CD4-positive, alpha-beta T cell treated with Interleukin-2 at 100 ng/mL for 4 hours (primary cell): ENCODE results near the gene MTHFD1L.

Experiments used
- DNase-seq: peaks from one replicate; pipeline ENCODE4 v3.0.0-alpha.2; 2020; ENCODE audit warnings: low spot score

The MTHFD1L gene

DNA sequence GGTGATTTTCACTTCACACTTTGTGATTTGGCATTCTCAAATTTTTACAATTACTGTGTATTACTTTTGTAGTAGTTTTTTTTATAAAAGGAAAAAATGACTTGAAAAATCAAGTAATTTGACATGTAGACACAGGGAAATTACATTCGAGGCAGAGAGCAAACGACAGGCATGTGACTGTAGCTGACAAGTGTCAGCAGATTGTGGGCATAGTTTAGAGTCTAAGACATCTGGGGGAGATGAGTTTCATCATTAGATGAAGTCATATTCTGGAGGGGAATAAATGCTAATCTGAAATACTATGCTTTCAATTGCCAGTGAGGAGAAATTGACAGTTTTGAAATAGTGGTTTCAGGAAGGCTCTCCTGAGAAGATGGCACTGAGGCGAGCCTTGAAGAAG lies 126.0 kb downstream of the MTHFD1L start:
- no peak for DNase-seq

DNA sequence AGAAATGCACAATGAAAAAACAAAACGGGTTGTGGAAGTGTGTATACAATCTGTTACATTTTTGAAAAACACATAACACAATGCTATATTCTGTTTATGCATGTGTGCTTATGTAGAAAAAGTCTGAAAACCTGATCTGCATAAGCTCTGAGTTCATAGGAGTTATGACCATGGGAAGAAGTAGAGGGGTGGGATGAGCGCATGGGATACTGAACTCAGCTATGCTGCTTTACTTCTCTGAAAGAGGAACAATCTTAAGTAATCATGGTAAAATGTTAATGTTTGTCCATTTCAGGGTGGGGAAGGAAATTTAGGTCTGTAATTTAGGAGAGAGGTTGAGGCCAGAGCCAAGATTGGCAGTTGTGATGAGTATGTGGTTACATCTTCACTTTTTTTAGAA lies 126.8 kb downstream of the MTHFD1L start:
- DNase-seq, result no peak

DNA sequence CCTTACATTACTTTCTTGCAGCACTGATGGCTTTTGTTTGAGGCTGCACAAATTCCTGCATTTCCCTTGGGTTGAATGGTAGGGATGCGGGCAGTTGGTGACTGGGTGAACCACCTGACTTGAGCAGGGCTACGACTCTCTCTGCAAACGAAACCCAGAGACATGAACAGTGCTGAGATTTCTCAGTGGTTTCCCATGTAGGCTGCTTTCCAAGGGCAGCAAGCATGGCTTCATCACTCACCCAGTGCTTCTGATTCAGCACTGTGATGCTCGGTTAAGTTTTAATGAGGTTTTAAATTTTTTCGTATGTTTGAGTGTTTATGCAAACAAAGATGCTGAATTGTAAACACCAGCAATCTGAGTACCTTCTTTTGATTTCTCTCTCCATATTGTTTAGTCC lies 127.2 kb downstream of the MTHFD1L start:
- DNase-seq, result no peak

DNA sequence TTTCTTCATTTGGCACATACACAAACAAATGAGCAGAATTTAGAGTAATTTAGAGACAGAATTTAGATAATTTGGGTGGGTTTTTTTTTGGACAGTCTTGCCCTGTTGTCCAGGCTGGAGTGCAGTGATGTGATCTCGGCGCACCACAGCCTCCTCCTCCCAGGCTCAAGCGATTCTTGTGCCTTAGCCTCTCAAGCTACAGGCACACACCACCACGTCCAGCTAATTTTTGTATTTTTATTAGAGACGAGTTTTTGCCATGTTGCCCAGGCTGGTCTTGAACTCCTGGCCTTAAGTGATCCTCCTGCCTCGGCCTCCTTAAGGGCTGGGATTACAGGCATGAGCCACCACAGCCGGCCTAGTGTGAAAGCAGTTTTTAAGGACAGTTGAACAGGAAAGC lies 127.8 kb downstream of the MTHFD1L start:
- DNase-seq, result no peak

DNA sequence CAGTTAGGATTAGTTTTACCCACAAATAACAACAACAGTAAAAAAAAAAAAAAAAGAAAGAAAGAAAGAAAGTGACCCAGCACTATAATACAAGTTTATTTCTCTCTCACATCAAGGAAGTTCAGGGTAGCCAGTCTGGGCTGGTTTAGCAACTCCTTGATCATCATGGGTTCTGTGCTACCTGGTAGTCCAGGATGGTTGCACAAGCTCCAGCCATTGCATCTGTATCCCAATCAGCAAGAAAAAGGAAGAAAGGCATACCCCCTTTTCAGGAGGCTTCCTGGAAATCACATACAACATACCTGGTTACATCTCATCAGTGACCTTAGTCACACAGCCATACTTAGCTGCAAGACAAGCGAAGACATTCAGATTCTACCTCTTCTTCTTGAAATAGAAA lies 128.5 kb downstream of the MTHFD1L start:
- no peak for DNase-seq

DNA sequence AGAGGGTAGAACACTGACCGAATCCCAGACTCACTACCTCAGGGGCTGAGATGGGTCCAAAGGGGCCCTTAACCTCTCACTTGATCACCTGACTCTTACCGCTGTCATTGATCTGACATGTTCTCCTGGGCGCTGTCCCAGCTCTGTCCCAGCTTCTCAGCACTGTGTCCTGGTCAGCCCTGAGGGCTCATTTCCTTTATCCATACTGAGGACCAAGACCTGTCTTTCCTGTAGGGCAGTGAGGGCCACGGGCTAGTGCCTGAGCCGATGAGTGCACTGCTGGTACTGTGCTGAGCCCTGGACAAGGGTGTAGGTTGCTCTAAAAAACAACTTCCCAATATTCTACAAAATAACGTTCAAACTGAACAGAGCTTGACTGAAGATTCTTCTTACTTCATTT lies 131.5 kb downstream of the MTHFD1L start:
- DNase-seq, result no peak

DNA sequence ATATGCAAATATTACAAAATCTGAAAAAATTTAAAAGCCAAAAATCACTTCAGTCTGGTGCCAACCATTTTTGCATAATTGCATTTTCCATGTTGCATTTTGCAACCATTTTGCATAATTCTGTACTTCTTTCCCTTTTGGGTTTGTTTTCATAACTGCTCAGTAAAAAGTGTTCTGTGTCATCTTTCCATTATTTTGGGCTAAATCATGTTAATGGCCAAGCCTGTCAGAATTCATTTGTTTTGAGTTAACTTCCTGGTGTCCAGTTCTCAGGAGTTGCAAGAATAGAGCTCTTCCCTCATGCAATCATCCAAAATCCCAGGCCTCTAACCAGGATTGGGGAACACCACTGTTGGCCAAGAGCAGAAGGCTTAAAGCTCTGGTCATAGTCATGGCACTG lies 133.6 kb downstream of the MTHFD1L start:
- DNase-seq, result no peak

DNA sequence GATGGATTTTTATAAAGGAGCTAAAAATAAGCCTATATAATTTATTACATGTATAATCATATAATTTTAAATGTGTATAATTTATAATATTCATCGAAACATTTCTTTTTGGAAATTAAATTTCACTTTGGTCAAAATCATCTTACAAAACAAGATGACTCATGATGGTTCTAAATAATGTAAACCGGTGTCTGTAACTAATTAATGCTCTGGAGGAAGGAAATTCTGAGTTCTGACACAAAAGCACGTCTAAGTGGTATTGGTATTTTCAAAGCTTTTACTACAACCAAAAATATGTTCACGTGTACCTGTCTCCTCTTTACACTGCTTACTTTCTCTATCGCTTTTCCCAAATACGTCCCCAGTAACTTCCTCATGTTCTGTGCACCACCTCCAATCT lies 134.1 kb downstream of the MTHFD1L start:
- DNase-seq, result no peak

DNA sequence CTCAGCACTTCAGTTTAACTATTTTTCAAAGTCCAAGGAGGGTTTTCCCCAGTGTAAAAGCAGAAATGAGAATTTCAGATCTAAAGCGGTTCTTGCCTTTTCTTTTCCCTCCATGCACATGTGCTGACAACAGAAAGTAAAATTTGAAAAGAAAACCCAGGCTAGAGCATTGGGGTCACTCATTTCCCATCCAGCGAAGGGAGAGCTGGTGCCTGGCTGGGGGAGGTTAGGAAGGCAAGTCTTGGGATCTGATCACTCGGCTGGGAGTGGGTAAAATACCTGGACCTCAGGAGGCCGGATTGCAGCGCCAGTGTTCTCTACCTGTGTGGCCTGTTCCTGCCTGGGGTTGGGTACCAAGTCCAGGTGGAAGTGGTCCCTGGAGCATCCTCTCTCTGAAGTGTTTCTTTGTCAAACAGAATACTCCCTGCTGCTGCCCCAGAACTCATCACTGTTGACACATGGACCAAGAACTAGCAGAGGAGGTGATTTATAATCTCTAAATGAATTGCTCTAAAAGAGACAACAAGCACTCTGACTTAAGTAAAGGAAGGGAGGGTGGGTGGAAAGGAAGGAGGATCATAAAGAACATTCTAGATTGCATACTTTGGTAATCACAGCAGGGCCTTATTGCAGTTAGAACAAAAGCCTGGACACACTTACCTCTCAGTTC lies 136.0 kb downstream of the MTHFD1L start:
- DNase-seq, result no peak

DNA sequence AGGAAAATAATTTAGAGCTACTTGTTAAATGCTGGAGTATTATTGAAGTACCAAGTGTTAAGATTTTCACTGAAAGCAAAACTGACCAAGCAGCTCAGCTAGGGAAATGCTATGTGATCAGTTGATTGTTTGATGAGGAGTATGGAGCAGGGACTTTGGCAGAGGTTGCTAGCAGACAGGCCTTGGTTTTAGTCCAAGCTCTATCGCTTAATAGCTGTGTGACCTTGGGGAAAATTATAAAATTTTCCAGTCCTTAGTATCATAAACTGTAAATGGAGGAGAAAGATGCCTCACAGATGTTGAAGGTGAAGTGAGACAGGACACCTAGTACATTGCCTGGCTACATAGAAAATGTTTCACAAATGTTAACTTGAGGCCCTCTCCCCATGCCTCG lies 136.6 kb downstream of the MTHFD1L start:
- DNase-seq, result no peak

DNA sequence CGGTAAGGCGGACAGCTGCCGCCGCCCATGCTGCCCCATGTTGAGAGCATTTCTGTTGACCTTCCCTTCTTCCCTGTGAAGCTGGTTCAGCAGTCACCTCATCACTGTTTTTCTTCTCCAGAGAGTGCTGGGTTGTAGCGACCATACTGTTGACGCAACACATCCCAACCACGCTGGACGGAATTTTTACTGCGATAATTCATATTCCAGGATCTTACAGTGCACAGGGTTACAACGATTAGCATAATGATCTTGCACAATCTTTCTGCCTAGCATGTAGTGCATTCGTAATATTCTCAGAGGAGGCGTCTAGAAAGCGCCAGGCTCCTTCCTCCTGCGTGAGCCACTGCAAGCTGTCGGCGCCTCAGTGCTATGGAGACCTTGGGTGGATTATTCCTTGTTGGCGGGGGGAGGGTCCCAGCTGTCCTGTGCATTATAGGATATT lies 137.0 kb downstream of the MTHFD1L start:
- DNase-seq, result no peak

DNA sequence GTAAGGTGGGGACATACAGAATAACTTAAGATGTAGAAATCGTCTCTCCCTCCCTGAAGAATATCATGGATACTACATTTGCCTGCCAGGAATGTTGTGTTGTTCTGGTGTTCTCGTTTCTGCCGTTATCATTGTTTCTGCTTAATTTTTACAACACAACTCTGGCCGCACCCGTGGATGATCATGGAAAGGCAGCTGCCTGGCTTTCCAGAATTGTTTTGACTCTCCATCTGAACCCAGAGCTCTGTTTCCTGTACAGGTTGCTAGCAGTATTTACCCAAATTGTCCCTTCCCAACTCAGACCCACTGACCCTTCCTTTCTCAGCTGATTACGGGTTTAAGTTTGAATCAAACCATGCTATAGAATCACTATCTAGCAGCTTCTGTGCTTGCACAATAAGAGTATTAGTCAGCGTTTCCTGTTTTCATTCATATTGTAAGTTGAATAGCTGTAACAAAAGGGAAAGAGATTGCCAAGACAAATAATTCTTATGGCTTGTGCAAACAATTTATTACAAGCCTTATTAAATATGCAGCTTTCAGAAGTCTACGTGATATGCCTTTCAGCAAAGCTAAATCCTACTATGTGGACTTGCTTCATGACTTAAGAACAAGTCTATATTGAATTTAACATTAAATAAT lies 139.0 kb downstream of the MTHFD1L start:
- DNase-seq, result peak; percentile 5

DNA sequence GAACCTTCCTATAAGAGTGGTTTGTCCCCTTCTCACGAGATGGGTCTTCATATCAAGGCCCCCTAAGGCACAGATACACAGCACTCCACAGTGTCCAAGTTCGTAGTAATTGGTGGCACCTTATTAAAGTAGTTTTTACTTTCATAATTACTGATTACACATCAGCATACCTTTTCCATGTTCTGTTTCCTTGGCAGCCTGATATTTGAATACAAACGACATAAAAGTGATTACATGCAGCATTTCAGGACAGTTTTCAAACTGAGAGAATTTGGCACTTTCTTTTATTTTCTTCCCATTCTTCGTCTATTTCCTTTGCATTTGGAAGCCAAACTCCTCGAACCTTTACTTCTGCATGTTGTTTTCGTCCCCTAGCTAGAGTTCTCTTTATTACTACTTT lies 139.7 kb downstream of the MTHFD1L start:
- no peak for DNase-seq

DNA sequence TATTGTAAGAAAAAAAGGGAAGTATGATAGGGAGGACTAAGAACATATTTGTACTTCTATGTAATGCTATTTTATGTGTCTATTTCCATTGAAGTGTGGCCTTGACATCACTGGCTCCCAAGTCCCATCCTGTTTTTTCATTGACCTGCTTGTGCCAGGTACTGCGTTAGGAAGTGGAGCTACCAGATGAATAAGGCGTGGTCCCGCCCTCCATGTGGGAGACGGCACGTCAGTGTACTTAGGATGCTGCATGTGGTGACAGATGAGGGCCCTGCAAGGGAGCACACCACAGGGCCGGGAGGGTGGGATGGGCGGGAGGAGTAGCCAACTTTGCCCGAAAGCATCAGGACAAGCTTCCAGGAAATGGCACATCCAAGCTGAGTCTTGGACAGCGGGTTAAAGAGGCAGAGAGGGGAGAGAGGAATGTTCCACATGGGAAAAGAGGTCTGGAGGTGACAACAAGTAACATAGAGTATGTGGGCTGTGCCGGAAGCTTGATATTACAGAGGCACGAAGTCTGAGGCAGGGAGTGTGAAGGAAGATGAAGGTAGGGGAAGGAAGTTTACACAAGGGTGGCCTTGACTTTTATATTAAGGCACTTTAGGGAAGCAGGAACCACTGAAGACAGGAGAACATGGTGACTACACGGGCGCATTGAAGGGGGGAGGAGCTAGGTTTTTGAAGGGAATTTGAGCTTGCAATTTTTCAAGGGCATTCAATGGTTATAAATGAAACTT lies 140.6 kb downstream of the MTHFD1L start:
- no peak for DNase-seq

DNA sequence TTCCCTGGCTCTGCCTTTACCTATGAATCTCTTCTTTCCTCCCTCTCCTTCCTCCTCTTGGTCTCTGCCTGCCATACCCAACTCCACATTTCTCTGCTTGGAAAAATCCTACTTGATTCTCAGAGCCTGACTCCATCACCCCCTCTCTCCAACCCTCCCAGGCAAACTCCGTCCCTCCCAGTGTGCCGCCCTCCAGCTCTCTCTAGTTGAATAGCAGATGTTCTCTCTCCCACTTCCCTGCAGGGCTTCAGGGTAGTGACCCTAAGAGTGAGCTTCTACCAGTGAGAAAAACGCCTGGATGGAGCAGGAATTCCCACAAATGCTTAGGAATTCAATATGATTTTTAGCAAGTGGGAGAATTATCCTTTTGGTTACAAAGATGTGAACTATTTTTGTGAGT lies 141.6 kb downstream of the MTHFD1L start:
- no peak for DNase-seq

DNA sequence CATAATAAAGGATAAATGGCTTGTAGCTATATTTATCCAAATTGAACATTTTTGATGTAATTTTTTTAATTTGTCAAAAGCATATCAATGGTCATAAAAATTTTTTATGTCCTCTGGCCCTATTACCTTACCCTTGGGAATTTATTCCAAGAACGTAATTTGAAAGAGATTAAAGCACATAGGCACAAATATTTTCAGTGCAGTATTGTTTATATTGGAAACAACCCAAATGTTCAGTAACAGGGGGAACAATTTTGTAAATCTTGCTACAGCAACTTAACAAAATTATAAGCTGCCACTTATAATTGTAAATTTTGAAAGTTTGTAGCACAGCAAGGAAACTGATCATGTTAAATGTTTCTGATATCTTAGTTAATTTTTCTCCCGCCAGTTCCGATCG lies 142.4 kb downstream of the MTHFD1L start:
- no peak for DNase-seq

DNA sequence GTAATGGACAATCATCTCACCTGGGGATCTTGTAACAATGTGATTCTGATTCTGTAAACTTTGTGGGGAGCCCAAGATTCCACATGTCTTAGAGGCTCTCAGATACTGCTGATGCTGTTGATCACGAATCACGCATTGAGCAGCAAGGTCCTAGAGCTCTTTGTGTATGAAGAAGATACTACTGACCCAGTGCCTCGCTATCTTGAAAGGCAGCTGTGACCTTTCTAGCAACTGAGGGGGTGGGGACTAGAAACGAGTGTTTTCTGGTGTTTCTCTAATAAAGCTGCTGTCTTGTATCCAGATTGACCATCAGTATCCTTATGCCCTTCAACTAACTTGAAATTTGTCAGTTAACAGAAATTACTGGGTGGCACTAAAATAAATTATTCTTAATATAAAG lies 142.9 kb downstream of the MTHFD1L start:
- DNase-seq, result no peak

DNA sequence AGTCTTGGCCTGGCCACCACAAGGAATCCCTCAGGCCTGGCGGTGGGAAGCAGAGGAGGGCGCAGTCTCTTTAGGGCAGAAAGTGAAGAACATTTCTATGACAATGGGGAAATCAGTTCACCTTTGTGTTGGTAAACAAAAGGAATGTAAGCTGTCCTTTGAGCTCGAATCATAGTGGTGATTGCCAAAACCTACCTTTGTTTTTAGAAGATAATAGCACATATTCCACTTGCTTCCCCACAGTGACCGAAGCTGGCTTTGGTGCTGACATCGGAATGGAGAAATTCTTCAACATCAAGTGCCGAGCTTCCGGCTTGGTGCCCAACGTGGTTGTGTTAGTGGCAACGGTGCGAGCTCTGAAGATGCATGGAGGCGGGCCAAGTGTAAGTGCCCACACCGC lies 144.1 kb downstream of the MTHFD1L start:
- no peak for DNase-seq

DNA sequence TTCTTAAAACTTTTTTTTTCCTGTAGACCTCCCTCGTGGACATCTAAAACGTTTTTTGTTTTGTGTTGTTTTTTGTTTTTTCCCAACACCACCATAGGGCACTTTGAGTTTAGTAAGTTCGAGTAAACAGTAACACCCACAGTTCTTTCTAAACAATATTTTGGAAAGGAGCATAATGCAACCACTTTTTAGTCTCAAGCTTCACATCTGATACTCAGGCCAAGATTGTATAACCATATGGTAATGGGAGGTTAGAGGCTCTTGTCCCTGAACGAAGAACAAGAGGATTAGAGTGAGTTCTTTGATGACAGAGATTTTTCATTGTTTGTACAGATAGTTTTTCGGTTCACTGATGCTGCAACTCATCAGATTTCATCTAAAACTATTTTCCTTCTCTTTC lies 144.6 kb downstream of the MTHFD1L start:
- no peak for DNase-seq

DNA sequence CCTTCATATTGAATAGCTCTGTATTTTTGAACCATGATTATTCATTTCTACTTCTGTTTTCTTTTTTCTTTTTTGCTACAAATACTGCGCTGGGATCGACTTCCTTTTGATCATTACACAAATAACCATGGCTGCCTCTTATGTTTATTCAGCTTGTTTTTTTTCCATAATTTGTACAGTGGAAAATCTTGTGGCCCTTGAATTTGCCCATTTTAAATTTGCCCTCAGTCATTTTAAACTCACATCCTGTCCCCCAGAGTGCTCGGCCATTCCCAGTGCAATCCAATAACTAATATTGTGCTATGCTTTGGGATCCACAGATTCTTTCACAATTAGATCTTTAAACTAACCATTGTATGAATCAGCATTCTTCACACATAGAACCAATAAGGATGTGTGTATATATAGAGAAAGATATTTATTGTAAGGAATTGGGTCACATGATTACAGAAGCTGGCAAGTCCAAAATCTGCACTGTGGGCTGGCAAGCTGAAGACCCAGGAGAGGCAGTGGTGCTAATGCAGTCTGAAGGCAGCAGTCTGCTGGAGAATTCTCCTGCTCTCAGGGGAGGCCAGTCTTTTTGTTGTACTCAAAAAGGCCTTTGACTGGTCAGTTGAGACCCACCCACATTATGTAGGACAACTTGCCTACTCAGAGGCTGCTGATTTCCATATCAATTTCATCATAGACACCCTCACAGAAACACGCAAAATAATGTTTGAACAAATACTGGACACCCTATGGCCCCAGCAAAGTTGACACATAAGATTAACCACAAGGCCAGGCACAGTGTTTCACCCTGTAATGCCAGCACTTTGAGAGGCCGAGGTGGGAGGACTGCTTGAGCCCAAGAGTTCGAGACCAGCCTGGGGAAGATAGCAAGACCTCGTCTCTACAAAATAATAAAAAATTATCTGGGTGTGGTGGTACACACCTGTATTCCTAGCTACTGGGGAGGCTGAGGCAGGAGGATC lies 147.1 kb downstream of the MTHFD1L start:
- DNase-seq, result no peak

DNA sequence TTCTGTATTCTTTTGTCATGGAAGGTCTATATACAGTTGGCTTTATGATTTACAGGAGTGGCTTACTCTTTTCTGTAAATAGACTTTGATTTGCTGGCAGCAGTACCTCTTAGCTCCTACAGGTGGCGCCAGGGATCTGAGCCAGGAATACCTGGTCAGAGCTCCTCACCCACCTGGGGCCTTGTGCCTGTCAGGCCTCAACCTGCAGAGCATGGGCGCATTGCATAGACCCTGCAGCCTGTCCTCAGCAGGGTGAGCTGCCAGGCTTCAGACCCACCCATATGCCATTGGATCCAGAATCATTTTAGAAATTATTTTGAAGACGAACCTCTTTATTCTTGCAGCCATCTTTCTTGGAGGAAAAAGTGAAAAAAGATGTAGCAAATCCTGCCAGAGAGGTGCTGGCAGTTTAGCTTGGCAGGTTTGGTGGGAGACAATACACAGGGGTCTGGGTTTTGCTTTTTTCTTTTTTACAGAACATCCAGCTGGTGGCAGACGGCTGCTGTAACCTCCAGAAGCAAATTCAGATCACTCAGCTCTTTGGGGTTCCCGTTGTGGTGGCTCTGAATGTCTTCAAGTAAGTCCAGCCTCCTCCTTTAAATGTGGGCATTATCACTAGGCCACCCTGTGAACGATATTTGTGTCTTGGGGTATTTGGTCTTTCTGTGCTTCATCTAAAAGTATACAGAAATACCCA lies 149.1 kb downstream of the MTHFD1L start:
- peak; percentile 72 for DNase-seq
